HG02642 (cell line): Measurements from ENCODE around the gene RTF2.
"Not testable (repeated sequence)": the region's sequence is repeated elsewhere in the genome, so short reads cannot be mapped to it uniquely, and the experiment has no call there.

ENCODE experiments used
- ATAC-seq: cut with Tn5 transposase; IDR thresholded peaks from one replicate; pipeline ENCODE4 v1.9.1; 2021; ENCODE audit warnings: mild to moderate bottlenecking; ENCODE audit not compliant: unreplicated experiment, poor library complexity

Gene RTF2

DNA sequence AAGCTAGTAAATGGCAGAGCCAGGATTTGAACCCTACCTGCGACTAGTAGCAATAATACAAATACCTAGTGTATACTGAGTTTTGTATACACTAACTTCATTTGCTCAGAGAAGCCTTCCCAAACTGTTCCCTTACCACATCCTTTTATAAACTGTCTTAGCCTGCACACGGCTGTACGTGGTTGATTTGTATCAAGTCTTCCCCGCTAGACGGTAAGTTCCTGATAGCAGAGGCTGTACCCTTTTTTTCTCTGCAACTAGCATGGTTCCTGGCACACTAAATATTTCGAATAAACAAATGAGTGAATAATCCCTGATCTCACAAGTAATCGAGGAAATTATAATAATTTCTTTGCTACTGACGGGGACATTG lies 636 bp downstream of the RTF2 start:
- ATAC-seq = no peak

GRCh38 chr20:56483970-56484369 lies 15.5 kb downstream of the RTF2 start:
- ATAC-seq = no peak

DNA sequence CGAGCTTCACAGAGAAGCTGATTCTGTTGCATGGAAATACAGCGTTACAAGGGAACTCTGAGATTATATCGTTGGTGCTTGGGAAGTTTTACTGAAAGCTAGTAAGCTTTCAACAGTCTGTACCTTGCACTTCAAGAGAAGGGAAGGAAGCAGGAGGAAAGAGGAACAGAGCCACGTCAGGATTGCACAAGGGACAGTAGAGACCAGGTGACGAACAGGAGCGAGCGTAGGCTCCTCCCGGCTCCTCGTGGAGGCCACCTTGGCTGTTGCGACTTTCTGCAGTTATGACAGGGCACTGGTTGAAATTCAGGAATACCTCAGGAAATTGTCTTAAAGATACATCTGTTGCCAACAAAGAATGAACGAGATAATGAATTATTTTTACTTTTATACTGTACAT lies 18.8 kb downstream of the RTF2 start:
- ATAC-seq = no peak

- ATAC-seq = no peak
Observed at GRCh38 chr20:56488566-56488965, 20.1 kb downstream of the RTF2 start.

- no peak for ATAC-seq
Observed at GRCh38 chr20:56501116-56501515, 32.7 kb downstream of the RTF2 start.

DNA sequence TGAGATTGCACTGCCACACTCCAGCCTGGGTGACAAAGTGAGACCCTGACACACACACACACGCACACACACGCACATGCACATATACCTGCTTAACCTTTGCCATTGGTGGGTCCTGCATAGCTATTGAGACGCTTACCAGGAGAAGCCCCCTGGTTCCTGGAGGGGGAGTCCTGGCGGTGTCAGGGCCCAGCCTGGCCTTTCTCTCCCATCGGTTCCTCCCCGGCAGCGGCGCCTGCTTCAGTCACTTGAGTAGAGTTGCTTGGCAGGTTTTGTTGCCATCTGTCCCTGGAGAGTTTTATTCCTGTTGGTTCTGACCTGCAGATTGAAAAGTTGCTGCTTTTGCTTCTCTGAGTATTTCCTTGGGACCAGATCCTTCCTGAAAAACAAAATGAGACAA lies 35.5 kb downstream of the RTF2 start:
- no peak for ATAC-seq

- no peak for ATAC-seq
Observed at GRCh38 chr20:56504373-56505005, 36.1 kb downstream of the RTF2 start.

DNA sequence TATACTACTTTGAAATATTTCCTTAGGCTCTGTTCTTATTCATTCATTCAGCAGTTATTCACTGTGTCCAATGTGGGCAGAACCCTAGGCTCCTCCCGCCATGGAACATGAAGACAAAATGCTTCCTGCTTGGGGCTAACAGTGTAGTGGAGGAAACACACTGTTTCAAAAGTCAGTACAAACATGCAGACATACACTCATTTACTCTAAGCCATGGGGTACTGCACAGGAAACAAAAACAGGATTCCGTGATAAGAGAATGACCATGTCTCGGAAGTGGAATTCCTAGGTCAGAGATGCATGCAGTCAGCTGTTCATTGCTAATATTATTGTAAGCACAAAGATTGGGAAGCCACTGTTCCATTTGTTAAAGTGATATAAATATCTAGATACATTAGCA lies 37.7 kb downstream of the RTF2 start:
- no peak for ATAC-seq

GRCh38 chr20:56511926-56512325 lies 43.5 kb downstream of the RTF2 start:
- ATAC-seq = no peak

DNA sequence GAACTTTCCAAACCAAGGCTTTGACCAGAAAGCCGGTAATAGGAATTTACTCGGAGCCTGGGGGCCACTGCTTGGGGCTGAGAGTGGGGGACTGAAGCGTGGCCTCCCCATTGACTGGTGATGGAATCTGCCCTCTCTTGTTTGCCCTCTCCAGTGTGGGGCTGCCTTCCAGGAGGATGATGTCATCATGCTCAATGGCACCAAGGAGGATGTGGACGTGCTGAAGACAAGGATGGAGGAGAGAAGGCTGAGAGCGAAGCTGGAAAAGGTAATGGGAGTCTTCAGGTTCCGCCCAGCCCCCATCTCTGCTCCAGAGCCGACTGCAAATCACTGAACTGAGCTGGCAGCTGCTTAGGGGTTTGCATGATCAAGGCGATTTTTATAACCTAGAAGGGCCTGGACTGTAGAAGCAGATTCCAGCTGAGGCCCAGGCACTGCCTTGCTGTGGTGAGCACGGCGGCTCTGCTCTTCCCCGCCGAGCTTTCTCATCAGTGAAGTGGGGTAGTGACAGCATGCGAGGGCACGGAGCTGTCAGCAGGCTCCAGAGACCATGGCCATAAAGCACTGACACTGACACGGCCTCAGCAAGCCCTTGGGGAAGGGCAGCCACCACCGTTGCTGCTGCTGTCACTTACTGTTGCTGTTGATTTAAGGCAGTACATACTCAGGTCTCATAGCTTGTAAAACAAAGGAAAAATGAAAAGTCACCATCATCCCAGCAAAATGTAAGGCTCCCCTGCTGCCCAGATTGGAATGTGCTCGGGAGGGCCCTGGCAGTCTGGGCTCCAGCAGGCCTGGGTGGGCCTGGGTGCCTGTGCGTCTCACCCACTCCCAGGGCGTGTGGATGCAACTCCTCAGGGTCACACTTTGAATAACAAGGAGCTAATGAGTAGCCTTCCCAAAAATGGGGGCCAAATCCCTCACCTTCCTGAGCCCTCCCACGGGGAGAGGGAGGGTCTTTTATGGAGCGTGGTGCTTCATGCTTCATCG lies 45.0 kb downstream of the RTF2 start:
- ATAC-seq = no peak

- no peak for ATAC-seq
Observed at GRCh38 chr20:56516631-56517030, 48.2 kb downstream of the RTF2 start.

DNA sequence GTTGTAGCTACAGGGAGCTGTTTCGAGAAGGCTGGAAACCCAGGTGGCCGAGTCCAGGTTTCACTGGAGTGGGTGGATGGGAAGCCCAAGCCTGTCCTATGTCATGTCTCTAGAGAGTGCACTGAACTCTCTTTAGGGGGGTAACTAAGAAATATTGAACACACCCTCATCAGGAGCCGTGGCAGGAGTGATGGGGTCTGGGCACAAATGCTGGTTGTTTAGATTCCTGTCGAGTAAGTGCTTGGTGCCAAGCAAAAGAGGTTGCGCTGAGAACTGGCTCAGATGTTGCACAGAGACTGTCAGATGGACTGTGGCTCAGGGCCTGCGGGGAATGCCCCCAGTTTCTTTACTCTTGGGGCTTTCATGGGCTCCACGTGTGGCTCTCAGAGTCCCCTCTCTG lies 48.8 kb downstream of the RTF2 start:
- ATAC-seq = no peak

DNA sequence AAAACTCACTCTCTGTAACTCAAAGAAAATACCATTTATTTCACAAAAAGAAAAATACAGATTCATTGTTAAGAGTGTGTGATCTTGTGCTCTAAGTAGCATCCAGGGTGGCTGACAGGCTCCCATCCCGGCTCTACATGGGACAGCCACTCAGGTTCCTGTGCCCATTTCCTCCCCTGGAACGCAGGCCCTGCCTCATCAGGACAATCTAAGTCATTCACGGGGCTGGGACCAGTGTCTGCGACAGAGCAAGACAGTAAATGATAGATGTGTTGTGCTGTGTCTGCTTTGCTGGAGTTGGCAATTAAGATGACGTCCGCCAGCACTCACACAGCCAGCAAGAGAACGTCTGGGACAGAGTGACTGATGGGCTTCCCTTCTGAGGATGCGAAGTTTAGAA lies 49.2 kb downstream of the RTF2 start:
- no peak for ATAC-seq

- no peak for ATAC-seq
Observed at GRCh38 chr20:56518126-56518525, 49.7 kb downstream of the RTF2 start.

DNA sequence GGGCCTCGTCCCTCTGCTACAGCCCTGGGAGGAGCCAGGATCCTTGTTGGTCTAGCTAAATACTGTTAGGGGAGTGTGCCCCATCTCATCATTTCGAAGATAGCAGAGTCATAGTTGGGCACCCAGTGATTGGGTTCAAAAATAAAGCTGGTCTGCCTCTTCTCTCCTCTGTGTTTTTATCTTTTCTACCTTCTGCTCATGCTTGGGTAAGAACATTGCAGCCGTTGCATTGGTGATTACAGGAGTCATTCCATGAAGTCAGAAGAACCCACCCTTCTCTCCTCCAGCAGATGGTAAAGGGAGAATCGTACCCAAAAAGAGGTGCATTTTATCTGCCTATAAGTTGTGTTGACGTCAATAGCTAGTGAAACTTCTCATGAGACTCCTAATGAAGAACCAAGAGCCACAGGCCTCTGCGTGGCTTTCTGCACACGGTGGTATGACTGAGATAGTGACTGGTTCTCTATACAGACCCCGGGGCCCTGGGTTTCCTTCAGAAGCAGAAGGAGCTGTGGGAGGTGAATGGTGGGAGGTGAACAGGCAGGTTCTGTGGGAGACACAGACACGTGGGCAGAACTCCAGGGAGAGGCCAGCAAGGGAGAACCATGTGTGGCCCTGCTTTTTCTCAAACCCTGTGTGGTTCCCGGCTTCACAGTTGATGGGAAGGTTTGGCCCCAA lies 50.4 kb downstream of the RTF2 start:
- ATAC-seq = no peak

DNA sequence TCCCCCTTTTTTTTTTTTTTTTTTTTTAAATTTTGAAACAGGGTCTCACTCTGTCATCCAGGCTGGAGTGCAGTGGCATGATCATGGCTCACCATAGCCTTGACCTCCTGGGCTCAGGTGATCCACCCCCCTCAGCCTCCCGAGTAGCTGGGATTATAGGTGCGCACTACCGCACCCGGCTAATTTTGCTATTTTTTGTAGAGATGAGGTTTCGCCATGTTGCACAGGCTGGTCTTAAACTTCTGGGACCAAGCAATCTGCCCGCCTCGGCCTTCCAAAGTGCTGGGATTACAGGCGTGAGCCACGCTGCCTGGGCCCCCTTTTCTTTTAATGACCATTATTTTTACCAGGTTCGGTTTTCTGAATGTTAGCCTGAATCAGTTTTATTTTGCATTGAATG lies 51.1 kb downstream of the RTF2 start:
- no peak for ATAC-seq

GRCh38 chr20:56520180-56520579 lies 51.8 kb downstream of the RTF2 start:
- no peak for ATAC-seq

DNA sequence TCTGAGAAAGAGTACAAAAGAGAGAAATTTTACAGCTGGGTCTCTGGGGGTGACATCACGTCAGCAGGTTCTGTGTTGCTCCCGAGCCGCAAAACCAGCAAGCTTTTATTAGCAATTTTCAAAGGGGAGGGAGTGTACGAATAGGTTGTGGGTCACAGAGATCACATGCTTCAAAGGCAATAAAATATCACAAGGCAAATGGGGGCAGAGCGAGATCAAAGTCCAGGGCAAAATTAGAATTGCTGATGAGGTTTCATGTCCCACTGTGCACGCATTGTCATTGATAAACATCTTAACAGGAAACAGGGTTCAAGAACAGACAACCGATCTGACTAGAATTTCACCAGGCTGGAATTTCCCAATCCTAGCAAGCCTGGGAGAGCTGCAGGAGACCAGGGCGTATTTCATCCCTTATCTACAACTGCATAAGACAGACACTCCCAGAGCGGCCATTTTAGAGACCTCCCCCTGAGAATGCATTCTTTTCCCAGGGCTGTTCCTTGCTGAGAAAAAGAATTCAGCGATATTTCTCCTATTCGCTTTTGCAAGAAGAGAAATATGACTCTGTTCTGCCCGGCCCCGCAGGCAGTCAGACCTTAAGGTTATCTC lies 52.4 kb downstream of the RTF2 start:
- not testable (repeated sequence) for ATAC-seq

- ATAC-seq = no peak
Observed at GRCh38 chr20:56522311-56522710, 53.9 kb downstream of the RTF2 start.

DNA sequence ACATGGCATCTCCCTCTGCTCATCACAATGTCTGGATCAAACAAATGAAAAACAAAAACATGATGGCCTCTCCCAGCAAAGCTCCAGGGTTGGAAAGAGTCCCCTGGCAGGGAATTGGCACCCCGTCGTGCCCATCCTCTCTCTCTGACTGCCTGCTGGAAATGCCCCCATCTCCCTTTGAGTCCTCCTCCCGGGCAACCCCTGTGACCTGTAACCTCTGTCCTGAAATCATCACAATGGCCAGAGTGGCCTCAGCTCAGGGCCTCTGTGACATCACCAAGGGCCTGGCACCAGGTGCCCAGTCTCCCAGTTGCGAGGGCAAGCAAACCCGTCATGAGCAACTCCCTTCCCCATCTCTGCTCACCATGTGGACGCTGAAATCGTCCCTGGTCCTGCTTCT lies 56.0 kb downstream of the RTF2 start, which contains the start of gene FAM209A:
Gene FAM209A, plus strand, starts transcription at position 301 of the 400 bp plus-strand sequence. Its CDS starts 65 bp downstream, at position 366.
- not testable (repeated sequence) for ATAC-seq

DNA sequence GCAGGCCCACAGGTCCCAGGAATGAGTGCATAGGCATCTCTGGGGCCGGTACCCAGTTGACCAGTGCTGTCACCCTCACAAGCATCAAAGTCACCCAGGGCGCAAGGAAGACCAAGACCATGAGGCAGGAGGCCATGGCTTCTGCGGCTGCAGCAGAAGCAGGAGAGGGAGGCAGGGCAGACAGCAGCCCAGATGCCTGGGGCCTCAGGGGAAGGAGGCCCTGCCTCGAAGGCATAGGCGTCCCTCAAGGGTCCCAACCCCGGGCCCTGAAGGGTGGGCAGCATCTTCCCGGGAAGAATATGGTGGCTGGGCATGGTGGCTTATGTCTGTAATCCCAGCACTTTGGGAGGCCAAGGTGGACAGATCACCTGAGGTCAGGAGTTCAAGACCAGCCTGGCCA lies 59.1 kb downstream of the RTF2 start:
- ATAC-seq = no peak
